ENCODE data around the gene KIAA1958.

GRCh38 chr9:112487008-112487798, 576 bp downstream of the KIAA1958 start:
- no peak for TF ChIP-seq CTCF (conservative IDR thresholded peaks at IDR 0.05; ENCODE audit: low read depth, low read length)
- no peak for TF ChIP-seq CEBPB (IDR thresholded peaks at IDR 0.05; ENCODE audit: low read depth, low read length)
- no peak for TF ChIP-seq POLR2A (IDR thresholded peaks at IDR 0.05; ENCODE audit: low read depth, low read length)
- no peak for TF ChIP-seq MXI1 (IDR thresholded peaks at IDR 0.05; ENCODE audit: borderline replicate concordance, low read depth, low read length)
- TF ChIP-seq FOS (IDR thresholded peaks at IDR 0.05; ENCODE audit: low read depth, low read length): no peak
- no peak for TF ChIP-seq MAZ (IDR thresholded peaks at IDR 0.05; ENCODE audit: borderline replicate concordance, low read depth, low read length)
- TF ChIP-seq NFE2L2 (IDR thresholded peaks at IDR 0.05; ENCODE audit: low read depth, low read length): no peak
- TF ChIP-seq RCOR1 (IDR thresholded peaks at IDR 0.05; ENCODE audit: insufficient replicate concordance, low read length): no peak
- TF ChIP-seq BHLHE40 (IDR thresholded peaks at IDR 0.05; ENCODE audit: low read depth, low read length): peak; percentile 62; the same call in 1 of the 2 replicates
